Neural progenitor cell (in vitro differentiated cells): Measurements from ENCODE around the gene IL5. TPM values are rescaled to one million over a fixed set of nuclear protein-coding genes. Genes with fewer than 3 reads are reported as not detected.

Experiments used
- DNase-seq: peaks from one replicate; pipeline ENCODE4 v3.0.0-alpha.2; 2016; ENCODE audit warnings: low spot score
- H2AFZ ChIP-seq: fragments of 200-600 bp; sonication (generic); replicated peaks from 2 replicates; pipeline ENCODE4 v1.6.1; 2016; ENCODE audit warnings: antibody characterized with exemption
- H3F3A ChIP-seq: fragments of 200-600 bp; sonication (generic); 2 replicates; pipeline ENCODE4 v1.6.1; 2016; ENCODE audit warnings: antibody characterized with exemption, low read depth
- H3K27ac ChIP-seq: fragments of 200-600 bp; sonication (generic); 2 replicates; pipeline ENCODE4 v1.5.1; 2016; ENCODE audit warnings: mild to moderate bottlenecking
- H3K27me3 ChIP-seq: fragments of 200-600 bp; sonication (generic); 2 replicates; pipeline ENCODE4 v1.6.1; 2016; ENCODE audit warnings: mild to moderate bottlenecking, moderate library complexity
- H3K36me3 ChIP-seq: fragments of 200-600 bp; sonication (generic); 2 replicates; pipeline ENCODE4 v1.5.1; 2016
- H3K4me1 ChIP-seq: fragments of 200-600 bp; sonication (generic); 2 replicates; pipeline ENCODE4 v1.6.1; 2016; ENCODE audit warnings: mixed run types
- H3K4me2 ChIP-seq: fragments of 200-600 bp; sonication (generic); 2 replicates; pipeline ENCODE4 v1.6.1; 2016
- H3K4me3 ChIP-seq: fragments of 200-600 bp; sonication (generic); 2 replicates; pipeline ENCODE4 v1.5.1; 2016
- H3K79me2 ChIP-seq: fragments of 200-600 bp; sonication (generic); 2 replicates; pipeline ENCODE4 v1.6.1; 2016; ENCODE audit warnings: low read depth
- H3K9ac ChIP-seq: fragments of 200-600 bp; sonication (generic); 2 replicates; pipeline ENCODE4 v1.6.1; 2016
- H3K9me3 ChIP-seq: fragments of 200-600 bp; sonication (generic); 2 replicates; pipeline ENCODE4 v1.5.1; 2016; ENCODE audit warnings: low read depth
- H4K20me1 ChIP-seq: fragments of 200-600 bp; sonication (generic); 2 replicates; pipeline ENCODE4 v1.6.1; 2016; ENCODE audit warnings: low read depth
- H3K27ac Mint-ChIP-seq: 3 replicates; pipeline ENCODE4 v1.8.0; 2021; ENCODE audit warnings: mixed read lengths
- H3K27me3 Mint-ChIP-seq: 2 replicates; pipeline ENCODE4 v1.8.0; 2022; ENCODE audit warnings: low read depth, mild to moderate bottlenecking, inconsistent platforms, moderate library complexity, mixed read lengths; ENCODE audit not compliant: insufficient read depth
- H3K36me3 Mint-ChIP-seq: 3 replicates; pipeline ENCODE4 v1.8.0; 2021; ENCODE audit warnings: mixed read lengths
- H3K4me1 Mint-ChIP-seq: 3 replicates; pipeline ENCODE4 v1.8.0; 2021; ENCODE audit warnings: mixed read lengths
- H3K4me3 Mint-ChIP-seq: 3 replicates; pipeline ENCODE4 v1.8.0; 2021; ENCODE audit warnings: mild to moderate bottlenecking, moderate library complexity, mixed read lengths
- H3K9me3 Mint-ChIP-seq: 3 replicates; pipeline ENCODE4 v1.8.0; 2020; ENCODE audit warnings: mixed read lengths
- CTCF ChIP-seq: fragments of 200-600 bp; sonication (generic); IDR thresholded peaks from 2 replicates; pipeline ENCODE4 v1.5.1; 2017; ENCODE audit warnings: antibody characterized with exemption, mild to moderate bottlenecking
- EZH2 ChIP-seq: fragments of 200-600 bp; sonication (generic); IDR thresholded peaks from 2 replicates; pipeline ENCODE4 v1.6.1; 2017; ENCODE audit warnings: antibody characterized with exemption, mild to moderate bottlenecking, moderate library complexity
- EZH2phosphoT487 ChIP-seq: fragments of 200-600 bp; sonication (generic); IDR thresholded peaks from 2 replicates; pipeline ENCODE4 v1.6.1; 2017; ENCODE audit warnings: antibody characterized with exemption
- total RNA-seq: library from RNA; depleted of rRNA; stranded (reverse); fragments of >200 nt; gene quantifications from 2 replicates; pipeline ENCODE4 v1.2.3, GENCODE V29; 2015; ENCODE audit warnings: low replicate concordance

IL5 gene
- total RNA-seq, 1 donor from 2014 or later, result not detected

GRCh38 chr5:132504746-132505145, 38.6 kb downstream of the IL5 start:
- Histone ChIP-seq H3K9ac (no peak overlapping the region), H3K4me2 (no peak overlapping the region), H3K27me3 (no peaks in the 10 kb centered on the region), H3K79me2 (no peaks in the 10 kb centered on the region), H3F3A (no peaks in the 10 kb centered on the region), H3K27ac (no peak overlapping the region), H4K20me1 (no peaks in the 10 kb centered on the region), H3K36me3 (no peaks in the 10 kb centered on the region), H2AFZ (no peak overlapping the region), H3K4me3 (no peak overlapping the region), H3K9me3 (no peaks in the 10 kb centered on the region), H3K4me1 (no peaks in the 10 kb centered on the region)
- H3K4me1 Mint-ChIP-seq, result no peaks in the 10 kb centered on the region
- no peak overlapping the region for H3K4me3 Mint-ChIP-seq
- no peak for DNase-seq
- TF ChIP-seq EZH2phosphoT487, result no peak
- no peak for TF ChIP-seq EZH2
- H3K36me3 Mint-ChIP-seq, result no peaks in the 10 kb centered on the region
- peaks cover 7% of the 10 kb centered on the region for H3K27me3 Mint-ChIP-seq
- no peaks in the 10 kb centered on the region for H3K9me3 Mint-ChIP-seq
- no peak overlapping the region for H3K27ac Mint-ChIP-seq

- Histone ChIP-seq H3K9me3 (no peaks in the 10 kb centered on the region), H3K27me3 (no peaks in the 10 kb centered on the region), H3K9ac (no peak overlapping the region), H3F3A (no peaks in the 10 kb centered on the region), H3K4me2 (no peak overlapping the region), H3K4me3 (no peak overlapping the region), H2AFZ (no peak overlapping the region), H4K20me1 (no peaks in the 10 kb centered on the region), H3K27ac (no peak overlapping the region), H3K79me2 (no peaks in the 10 kb centered on the region), H3K36me3 (no peaks in the 10 kb centered on the region), H3K4me1 (no peaks in the 10 kb centered on the region)
- no peaks in the 10 kb centered on the region for H3K36me3 Mint-ChIP-seq
- H3K27ac Mint-ChIP-seq, result peak overlapping the region; percentile 19
- no peaks in the 10 kb centered on the region for H3K9me3 Mint-ChIP-seq
- no peak for DNase-seq
- H3K4me1 Mint-ChIP-seq, result no peaks in the 10 kb centered on the region
- no peak overlapping the region for H3K4me3 Mint-ChIP-seq
- no peak for TF ChIP-seq EZH2phosphoT487
- TF ChIP-seq CTCF, result no peak
- no peak for TF ChIP-seq EZH2
- H3K27me3 Mint-ChIP-seq, result peaks cover 11% of the 10 kb centered on the region
Measured at GRCh38 chr5:132503244-132503643, 40.1 kb downstream of the IL5 start.

- H3K9me3 Mint-ChIP-seq, result no peaks in the 10 kb centered on the region
- DNase-seq, result no peak
- H3K36me3 Mint-ChIP-seq, result no peaks in the 10 kb centered on the region
- H3K4me1 Mint-ChIP-seq, result peaks cover 2% of the 10 kb centered on the region
- Histone ChIP-seq H3K4me2 (no peak overlapping the region), H3K27me3 (no peaks in the 10 kb centered on the region), H2AFZ (no peak overlapping the region), H3K4me3 (no peak overlapping the region), H3K4me1 (no peaks in the 10 kb centered on the region), H3F3A (peaks cover 3% of the 10 kb centered on the region), H3K9ac (no peak overlapping the region), H4K20me1 (no peaks in the 10 kb centered on the region), H3K36me3 (no peaks in the 10 kb centered on the region), H3K79me2 (no peaks in the 10 kb centered on the region), H3K27ac (no peak overlapping the region), H3K9me3 (no peaks in the 10 kb centered on the region)
- H3K4me3 Mint-ChIP-seq, result no peak overlapping the region
- H3K27ac Mint-ChIP-seq, result no peak overlapping the region
- H3K27me3 Mint-ChIP-seq, result peaks cover 14% of the 10 kb centered on the region
- TF ChIP-seq EZH2phosphoT487 (no peak), CTCF (no peak), EZH2 (no peak)
Measured at GRCh38 chr5:132501961-132502931, 41.1 kb downstream of the IL5 start.

- peaks cover 4% of the 10 kb centered on the region for H3K4me1 Mint-ChIP-seq
- H3K27me3 ChIP-seq, result no peaks in the 10 kb centered on the region
- no peak overlapping the region for H3K27ac ChIP-seq
- no peak overlapping the region for H3K4me3 Mint-ChIP-seq
- H2AFZ ChIP-seq, result no peak overlapping the region
- no peaks in the 10 kb centered on the region for H3K36me3 ChIP-seq
- no peak overlapping the region for H3K4me2 ChIP-seq
- no peak overlapping the region for H3K9ac ChIP-seq
- no peak for DNase-seq
- H3K27me3 Mint-ChIP-seq, result peaks cover 14% of the 10 kb centered on the region
- H3K36me3 Mint-ChIP-seq, result no peaks in the 10 kb centered on the region
- TF ChIP-seq EZH2 (no peak), EZH2phosphoT487 (no peak), CTCF (no peak)
- no peaks in the 10 kb centered on the region for H4K20me1 ChIP-seq
- no peaks in the 10 kb centered on the region for H3K9me3 Mint-ChIP-seq
- no peaks in the 10 kb centered on the region for H3K9me3 ChIP-seq
- H3K4me1 ChIP-seq, result no peaks in the 10 kb centered on the region
- no peaks in the 10 kb centered on the region for H3K79me2 ChIP-seq
- H3K27ac Mint-ChIP-seq, result no peak overlapping the region
- H3F3A ChIP-seq, result peaks cover 7% of the 10 kb centered on the region
- no peak overlapping the region for H3K4me3 ChIP-seq
Measured at GRCh38 chr5:132501629-132501956, 41.7 kb downstream of the IL5 start.
